ENCODE data around the gene RPUSD4.

DNA sequence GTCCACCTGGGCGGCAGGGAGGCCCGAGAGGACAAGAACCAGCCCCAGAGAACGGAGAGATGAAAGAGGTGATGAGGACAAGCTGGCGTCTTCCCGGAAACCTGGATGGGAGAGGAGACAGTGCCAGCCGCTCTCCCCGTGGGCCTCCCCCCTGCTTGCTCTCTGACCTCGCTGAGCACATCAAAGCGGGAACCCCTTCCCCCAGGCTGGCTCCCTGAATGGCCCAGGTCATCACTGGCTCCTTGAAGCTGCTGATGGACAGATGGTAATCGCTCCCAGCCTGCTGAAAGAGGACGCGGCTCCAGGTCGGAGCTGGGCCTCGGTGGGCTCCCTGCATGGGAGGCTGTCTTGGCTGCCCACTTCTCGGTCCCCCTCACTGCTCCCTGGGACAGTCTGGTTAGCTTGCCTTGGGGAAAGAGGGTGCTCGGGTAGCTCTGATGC, 18.4 kb downstream of the RPUSD4 start:
- no peak for TF ChIP-seq POLR2A (IDR thresholded peaks at IDR 0.05)
- TF ChIP-seq, protein P1, sequence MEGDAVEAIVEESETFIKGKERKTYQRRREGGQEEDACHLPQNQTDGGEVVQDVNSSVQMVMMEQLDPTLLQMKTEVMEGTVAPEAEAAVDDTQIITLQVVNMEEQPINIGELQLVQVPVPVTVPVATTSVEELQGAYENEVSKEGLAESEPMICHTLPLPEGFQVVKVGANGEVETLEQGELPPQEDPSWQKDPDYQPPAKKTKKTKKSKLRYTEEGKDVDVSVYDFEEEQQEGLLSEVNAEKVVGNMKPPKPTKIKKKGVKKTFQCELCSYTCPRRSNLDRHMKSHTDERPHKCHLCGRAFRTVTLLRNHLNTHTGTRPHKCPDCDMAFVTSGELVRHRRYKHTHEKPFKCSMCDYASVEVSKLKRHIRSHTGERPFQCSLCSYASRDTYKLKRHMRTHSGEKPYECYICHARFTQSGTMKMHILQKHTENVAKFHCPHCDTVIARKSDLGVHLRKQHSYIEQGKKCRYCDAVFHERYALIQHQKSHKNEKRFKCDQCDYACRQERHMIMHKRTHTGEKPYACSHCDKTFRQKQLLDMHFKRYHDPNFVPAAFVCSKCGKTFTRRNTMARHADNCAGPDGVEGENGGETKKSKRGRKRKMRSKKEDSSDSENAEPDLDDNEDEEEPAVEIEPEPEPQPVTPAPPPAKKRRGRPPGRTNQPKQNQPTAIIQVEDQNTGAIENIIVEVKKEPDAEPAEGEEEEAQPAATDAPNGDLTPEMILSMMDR (IDR thresholded peaks at IDR 0.05): no peak

Data from lower leg skin (tissue), 3 donors.